CD4-positive, alpha-beta T cell treated with Interferon alpha-2 for 1 hour (primary cell): Measurements from ENCODE around the gene FOSB.

Experiments used
- DNase-seq, 2 donors: peaks; one replicate each; pipeline ENCODE4 v3.0.0-alpha.2; 2020 to 2022

FOSB gene

DNA sequence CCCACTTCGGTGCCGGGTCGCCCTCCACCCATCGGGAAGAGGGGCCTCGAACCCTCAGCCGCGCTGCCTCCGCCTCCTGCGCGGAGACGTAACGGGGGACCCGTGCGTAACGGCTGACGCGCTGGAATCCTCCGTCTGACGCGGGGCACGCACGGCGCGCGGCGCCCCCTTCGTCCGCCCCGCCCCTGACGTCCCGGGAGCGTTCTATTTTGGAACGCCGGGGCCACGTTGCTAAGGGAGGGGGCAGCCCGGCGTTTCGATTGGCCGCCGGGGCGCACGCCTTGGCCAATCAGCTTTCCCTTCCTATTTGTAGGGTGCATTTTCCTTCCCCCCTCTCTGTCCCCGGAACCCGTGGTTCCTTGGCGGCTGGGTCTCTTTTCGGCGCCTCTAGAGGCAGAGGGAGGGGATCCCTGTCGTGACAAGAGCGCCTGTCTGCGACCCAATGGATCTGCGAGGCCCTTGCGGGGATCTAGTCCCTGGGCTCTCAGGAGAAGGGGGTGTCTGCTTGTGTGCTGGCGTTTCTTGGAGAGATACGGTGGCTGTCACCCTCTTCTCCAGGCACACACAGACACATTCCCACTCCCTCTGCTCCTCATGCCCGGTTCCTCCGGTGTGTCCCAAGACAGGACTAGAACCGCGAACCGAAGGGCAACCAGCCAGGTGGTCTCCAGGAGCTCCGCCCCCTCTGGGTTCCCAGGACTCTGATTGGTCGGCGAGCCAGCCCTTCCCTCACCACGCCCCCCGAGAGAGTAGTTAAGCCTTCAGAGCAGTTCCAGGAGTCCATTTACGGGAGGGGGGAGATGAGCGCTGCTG is 1.5 kb downstream of the FOSB start:
- peak; percentile 85 to 88 for DNase-seq

DNA sequence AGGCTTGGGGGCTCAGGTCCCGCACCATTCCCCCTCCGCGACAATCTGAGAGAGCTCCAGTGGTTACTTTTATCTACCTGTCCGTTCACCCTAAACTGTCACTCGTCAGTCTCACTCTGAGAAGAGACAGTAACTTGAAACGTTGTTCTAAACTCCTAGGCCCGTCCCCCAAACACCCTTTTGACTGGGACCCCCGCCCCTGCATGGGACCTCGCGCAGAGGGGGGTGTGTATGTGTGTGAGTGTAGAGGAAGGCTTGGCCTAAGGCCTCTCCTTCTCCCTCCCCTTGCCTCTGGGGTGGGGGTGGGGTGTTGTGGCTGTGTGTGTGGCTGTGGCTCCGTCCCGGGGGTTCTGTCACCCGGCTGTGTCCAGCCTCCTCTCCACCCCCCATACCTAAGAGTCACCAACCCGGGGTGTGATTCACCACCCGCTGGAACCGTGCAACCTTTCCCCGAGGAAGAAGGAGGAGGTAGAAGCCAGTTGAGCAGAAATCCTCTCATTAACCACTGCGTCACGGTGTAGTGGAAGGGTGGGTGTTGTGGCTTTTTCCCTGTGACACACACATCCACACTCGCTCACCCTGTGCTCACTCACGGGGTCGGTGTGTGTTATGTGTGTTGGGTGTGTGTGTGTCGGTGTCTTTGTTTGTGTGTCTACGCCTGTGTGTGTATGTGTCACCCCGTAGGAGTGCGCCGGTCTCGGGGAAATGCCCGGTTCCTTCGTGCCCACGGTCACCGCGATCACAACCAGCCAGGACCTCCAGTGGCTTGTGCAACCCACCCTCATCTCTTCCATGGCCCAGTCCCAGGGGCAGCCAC is 2.4 kb downstream of the FOSB start:
- peak; percentile 65 to 78 for DNase-seq

DNA sequence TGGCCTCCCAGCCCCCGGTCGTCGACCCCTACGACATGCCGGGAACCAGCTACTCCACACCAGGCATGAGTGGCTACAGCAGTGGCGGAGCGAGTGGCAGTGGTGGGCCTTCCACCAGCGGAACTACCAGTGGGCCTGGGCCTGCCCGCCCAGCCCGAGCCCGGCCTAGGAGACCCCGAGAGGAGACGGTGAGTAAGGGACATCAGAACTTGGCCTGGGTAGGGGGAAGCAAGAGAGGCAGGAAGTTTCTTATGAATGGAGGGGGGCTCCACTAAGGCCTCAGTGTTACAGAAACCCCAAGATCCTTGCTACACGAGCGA is 2.9 kb downstream of the FOSB start:
- DNase-seq, result no peak

DNA sequence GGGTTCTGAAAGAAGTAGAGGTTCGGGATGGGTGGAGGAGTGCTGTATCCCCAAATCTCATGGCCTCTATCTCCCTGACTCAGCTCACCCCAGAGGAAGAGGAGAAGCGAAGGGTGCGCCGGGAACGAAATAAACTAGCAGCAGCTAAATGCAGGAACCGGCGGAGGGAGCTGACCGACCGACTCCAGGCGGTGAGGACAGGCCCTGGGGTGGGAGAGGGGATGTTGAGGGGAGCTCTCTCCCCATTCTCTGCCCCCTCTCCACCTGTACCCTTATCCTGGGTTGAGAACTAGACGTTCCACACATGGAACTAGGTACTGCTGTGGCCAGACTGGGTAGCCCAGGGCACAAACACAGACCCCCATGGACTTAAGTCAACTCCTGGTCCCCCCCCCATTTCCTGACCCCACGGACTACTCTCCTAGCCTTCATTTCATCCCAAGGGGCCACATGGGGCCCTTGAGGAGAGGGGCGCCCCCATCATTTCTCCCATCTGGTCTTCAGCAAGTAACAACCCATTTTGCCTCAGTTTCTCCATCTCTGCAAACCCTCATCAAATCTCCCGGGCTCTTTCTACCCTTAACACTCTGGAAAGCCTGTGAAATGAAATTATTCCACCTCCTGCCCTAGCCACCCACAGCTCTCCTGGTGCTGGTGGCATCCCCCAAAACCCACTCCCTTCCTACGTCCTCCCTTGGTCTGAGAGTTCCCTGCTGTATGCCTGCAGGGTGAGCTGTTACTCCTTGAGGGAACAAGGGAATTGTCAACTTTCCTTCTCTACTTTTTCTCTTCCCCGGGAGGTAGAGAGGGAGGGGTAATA is 3.5 kb downstream of the FOSB start:
- peak; percentile 38 to 56 for DNase-seq

DNA sequence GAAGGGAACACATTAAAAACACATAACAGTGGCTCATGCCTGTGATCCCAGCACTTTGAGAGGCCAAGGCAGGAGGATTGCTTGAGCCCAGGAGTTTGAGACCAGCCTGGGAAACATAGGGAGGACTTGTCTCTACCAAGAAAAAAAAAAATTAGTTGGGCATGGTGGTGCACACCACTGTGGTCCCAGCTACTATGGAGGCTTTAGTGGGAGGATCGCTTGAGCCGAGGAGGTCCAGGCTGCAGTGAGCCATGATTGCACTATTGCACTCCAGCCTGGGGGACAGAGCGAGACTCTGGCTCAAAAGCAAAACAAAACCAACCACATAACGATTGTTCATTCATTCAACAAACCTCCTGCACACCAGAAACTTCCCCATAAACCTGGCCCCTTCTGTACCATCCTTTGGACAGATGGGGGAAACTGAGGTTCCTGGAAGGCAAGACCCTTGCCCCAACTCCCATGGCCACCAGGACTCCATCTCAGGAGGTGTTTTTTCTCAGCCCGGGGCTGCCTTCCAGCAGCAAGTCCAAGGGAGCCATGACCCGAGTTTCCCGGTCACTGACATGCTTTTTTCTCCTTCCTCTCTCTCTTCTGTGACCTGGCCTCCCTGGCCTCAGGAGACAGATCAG is 4.3 kb downstream of the FOSB start:
- DNase-seq, result peak in 1 of 2 donors; percentile 50

DNA sequence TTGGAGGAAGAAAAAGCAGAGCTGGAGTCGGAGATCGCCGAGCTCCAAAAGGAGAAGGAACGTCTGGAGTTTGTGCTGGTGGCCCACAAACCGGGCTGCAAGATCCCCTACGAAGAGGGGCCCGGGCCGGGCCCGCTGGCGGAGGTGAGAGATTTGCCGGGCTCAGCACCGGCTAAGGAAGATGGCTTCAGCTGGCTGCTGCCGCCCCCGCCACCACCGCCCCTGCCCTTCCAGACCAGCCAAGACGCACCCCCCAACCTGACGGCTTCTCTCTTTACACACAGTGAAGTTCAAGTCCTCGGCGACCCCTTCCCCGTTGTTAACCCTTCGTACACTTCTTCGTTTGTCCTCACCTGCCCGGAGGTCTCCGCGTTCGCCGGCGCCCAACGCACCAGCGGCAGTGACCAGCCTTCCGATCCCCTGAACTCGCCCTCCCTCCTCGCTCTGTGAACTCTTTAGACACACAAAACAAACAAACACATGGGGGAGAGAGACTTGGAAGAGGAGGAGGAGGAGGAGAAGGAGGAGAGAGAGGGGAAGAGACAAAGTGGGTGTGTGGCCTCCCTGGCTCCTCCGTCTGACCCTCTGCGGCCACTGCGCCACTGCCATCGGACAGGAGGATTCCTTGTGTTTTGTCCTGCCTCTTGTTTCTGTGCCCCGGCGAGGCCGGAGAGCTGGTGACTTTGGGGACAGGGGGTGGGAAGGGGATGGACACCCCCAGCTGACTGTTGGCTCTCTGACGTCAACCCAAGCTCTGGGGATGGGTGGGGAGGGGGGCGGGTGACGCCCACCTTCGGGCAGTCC is 5.0 kb downstream of the FOSB start:
- DNase-seq, result peak; percentile 70

DNA sequence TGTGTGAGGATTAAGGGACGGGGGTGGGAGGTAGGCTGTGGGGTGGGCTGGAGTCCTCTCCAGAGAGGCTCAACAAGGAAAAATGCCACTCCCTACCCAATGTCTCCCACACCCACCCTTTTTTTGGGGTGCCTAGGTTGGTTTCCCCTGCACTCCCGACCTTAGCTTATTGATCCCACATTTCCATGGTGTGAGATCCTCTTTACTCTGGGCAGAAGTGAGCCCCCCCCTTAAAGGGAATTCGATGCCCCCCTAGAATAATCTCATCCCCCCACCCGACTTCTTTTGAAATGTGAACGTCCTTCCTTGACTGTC is 5.5 kb downstream of the FOSB start:
- DNase-seq, result peak in 1 of 2 donors; percentile 63

DNA sequence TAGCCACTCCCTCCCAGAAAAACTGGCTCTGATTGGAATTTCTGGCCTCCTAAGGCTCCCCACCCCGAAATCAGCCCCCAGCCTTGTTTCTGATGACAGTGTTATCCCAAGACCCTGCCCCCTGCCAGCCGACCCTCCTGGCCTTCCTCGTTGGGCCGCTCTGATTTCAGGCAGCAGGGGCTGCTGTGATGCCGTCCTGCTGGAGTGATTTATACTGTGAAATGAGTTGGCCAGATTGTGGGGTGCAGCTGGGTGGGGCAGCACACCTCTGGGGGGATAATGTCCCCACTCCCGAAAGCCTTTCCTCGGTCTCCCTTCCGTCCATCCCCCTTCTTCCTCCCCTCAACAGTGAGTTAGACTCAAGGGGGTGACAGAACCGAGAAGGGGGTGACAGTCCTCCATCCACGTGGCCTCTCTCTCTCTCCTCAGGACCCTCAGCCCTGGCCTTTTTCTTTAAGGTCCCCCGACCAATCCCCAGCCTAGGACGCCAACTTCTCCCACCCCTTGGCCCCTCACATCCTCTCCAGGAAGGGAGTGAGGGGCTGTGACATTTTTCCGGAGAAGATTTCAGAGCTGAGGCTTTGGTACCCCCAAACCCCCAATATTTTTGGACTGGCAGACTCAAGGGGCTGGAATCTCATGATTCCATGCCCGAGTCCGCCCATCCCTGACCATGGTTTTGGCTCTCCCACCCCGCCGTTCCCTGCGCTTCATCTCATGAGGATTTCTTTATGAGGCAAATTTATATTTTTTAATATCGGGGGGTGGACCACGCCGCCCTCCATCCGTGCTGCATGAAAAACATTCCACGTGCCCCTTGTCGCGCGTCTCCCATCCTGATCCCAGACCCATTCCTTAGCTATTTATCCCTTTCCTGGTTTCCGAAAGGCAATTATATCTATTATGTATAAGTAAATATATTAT is 6.1 kb downstream of the FOSB start:
- DNase-seq, result peak; percentile 74 to 76

DNA sequence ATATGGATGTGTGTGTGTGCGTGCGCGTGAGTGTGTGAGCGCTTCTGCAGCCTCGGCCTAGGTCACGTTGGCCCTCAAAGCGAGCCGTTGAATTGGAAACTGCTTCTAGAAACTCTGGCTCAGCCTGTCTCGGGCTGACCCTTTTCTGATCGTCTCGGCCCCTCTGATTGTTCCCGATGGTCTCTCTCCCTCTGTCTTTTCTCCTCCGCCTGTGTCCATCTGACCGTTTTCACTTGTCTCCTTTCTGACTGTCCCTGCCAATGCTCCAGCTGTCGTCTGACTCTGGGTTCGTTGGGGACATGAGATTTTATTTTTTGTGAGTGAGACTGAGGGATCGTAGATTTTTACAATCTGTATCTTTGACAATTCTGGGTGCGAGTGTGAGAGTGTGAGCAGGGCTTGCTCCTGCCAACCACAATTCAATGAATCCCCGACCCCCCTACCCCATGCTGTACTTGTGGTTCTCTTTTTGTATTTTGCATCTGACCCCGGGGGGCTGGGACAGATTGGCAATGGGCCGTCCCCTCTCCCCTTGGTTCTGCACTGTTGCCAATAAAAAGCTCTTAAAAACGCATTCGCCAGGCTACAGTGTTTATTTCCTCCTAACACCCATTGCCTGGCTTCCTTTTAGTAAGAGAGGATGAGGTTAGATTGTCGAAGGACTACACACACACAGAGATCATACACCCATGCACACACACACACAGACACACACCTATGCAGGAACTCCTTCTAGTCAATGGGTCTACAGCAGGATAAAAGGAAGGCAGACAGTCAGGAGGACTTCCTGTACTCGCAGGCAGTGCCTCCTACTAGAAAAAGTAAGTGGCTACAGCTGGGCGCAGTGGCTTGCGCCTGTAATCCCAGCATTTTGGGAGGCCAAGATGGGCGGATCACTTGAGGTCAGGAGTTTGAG is 7.1 kb downstream of the FOSB start:
- DNase-seq, result peak; percentile 83 to 84

DNA sequence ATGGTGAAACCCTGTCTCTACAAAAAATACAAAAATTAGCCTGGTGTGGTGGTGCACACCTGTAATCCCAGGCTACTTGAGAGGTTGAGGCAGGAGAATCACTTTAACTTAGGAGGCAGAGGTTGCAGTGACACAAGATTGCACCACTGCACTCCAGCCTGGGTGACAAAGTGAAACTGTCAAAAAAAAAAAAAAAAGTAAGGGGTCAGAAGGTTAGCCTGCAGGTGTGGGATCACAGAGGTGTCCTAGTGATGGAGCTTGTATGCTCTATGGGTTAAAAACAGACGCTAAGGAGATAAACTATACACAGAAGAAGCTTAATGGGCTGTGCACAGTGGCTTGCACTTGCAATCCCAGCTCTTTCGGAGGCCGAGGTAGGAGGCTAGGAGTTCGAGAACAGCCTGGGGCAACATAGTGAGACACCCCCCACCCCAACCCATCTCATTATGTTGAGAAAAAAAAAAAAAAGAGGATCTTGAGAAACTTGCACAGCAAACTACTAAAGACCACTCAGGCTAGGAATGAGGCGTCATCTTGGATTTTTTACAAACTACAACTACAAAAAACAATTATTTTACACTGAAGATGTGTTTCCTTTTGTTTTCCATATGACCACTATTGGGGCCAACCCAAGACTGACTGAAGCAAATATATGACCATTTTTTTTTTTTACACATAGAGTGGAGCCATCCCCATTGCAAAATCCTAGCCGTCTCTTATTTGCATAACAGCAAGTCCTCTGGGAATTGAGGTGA is 7.9 kb downstream of the FOSB start:
- DNase-seq, result peak in 1 of 2 donors; percentile 77

DNA sequence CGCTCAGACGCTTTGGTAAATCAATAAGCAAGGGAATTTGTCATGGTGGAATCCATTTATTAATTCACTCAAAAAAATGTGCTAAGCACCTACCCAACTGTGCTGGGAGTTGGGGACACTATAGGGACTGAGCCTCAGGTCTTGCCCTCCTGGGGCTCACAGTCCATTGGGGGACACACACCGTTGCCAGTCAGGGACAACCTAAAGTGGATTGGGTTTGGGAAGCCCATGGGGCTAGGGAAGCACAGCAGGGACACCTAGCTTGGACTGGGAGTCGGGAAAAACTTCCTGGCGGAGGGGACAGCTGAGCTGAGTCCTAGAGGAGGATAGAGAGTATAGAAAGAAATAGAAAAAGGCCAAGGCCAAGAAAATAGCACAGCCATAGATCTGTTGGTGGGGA is 8.5 kb downstream of the FOSB start:
- peak; percentile 63 to 77 for DNase-seq

DNA sequence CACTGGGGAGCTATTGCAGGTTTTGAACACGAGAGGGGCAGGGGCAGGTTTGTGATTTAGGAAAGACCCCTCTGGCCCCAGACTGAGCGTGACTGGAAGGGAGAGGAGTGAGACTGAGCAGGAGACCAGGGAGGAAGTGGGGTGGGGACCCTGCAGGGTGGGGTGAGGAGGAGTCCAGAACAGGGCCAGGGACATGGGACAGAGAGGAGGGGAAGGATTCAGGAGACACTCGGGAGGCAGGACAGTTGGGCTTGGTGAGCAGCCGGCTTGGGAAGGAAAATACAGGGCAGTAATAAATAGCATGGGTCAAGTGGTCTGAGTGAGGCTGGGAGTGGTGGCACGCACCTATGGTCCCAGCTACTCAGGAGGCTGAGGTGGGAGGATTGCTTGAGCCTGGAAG is 9.4 kb downstream of the FOSB start:
- DNase-seq, result peak; percentile 22 to 71

DNA sequence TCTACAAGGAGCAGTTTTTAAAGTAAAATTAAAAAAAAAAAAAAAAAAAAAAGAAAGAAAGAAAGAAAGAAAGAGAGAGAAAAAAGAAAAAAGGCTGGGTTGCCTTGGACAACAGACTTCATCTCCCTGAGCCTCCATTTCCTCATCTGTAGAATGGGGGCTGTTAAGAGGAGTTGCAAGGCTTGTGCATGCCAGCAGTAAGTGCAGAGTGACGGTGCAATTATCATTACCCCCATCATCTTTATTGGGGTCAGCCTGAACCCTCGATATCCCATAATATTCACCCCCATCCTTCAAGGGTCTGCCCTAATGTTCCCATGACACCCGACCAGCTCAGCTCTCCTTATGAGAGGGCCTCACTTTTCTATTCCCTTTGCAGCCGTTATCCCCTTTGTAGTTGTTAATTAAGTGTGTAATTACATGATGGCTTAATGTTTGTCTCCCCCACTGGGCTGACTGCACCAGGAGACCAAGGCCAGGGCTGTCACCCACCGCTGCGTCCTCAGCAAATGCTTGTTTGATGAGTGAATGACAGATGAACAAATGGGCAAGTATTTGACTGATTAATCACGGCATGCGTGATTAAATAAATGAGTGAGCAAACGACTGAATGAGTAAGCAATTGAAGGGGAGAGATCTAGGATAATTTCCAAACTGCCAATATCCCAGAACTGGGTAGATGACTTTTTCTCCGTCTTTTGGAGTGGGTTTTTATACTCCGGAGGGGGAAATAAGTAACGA is 10.1 kb downstream of the FOSB start:
- DNase-seq, result peak; percentile 28 to 73

DNA sequence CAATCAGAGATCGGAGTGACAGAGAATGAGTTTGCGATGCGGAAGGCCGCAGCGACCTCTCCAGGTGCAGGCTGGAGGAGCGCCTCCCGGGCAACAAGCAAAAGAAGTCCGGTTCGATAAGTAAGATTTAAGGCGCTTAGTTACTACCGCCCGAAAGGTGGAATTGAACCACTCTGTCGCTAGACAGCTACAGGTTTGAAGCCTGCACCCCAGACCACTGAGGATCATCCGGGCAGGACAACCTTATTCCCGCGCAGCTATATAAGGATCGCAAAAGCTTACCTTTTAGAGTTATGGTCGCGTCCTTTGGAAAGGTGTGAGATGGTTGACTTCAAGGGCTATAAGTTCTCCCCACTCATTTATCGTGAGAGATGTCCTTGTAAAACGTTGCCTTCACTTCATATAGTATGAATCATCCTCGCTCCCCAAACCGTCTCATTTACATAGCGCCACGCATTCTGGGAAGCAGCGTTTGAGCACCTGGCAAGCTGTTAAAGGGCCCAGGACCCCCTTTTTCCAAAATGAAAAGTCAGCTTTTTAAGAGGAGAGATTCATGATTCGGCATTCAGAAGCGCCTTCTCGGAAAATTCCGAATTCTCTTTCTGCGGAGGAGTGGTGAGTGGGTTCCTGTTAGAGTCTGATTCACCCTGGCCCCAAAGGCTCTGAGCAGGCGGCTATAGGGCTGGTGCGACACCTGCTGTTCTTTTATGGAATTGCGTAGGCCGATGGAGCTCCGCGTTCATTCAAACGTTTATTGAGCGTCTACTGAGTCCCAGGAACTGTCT is 10.8 kb downstream of the FOSB start:
- peak; percentile 90 to 94 for DNase-seq

DNA sequence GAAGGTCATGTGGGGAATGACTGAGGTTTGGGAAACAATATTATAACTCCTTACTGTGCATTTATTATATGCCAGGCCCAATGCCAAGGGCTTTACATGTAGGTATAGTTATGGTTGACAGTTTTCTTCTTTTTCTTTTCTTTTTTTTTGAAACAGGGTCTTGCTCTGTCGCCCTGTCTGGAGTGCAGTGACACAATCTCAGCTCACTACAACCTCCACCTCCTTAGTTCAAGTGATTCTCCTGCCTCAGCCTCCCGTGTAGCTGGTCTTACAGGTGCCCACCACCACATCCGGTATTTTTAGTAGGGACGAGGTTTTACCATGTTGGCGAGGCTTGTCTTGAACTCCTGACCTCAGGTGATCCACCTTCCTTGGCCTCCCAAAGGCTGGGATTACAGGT is 15.2 kb downstream of the FOSB start:
- no peak for DNase-seq

DNA sequence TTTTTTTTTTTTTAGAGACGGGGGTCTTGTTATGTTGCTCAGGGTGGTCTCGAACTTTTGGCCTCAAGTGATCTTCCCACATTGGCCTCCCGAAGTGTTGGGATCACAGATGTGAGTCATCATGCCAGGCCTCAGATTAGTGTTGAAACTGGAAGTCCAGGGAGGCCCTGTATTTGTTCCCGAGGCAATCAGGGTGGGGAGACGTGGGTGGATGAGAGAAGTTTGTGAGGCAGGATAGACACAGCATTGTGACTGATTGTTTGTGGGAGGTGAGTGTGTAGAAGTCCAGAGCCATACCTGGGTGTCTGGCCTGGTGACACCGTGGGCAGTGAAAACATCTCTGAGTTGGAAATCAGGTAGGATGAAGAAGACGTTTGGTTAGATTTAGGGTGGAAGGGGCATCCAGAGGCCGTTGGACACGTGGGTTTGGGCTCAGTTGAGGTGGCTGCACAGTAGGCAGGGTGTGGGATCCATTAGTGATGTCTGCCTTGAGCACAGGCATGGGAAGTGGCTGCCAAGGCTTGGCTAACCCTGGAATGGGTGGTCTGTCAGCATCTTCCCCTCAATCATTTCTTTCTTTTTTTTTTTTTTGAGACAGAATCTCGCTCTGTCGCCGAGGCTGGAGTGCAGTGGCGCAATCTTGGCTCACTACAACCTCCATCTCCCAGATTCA is 16.6 kb downstream of the FOSB start:
- no peak for DNase-seq
